ENCODE data around the gene SLAMF8.

Gene SLAMF8

DNA sequence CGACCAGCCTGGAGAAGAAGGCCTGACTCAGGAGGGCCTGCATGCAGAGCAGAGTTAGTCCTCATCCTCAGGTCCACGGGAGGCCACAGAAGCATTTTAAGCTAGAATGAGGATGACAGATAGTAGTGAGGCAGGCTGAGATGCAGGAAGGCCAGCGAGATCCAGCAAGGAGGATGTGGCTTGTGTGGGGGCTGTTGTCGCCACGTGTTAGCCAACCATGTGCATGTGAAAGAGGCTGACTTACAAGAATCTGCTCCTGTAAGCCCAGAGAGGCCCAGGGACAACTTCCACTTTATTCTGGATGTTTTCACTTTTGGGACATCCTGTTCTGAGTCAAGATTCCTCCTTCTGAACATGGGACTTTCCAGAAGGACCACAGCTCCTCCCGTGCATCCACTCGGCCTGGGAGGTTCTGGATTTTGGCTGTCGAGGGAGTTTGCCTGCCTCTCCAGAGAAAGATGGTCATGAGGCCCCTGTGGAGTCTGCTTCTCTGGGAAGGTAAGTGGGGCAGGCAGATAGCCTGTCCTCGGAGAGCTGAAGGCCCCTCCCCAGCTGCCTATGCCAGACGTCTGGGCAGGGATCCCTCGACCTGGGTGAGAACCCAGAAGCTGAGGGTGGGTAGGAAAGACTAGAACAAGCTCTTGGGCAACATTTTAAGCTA is at the start of gene SLAMF8:
Gene SLAMF8, plus strand, starts transcription at position 433 of the 661 bp plus-strand sequence. Its CDS starts 26 bp downstream, at position 459.
- Histone ChIP-seq H3K27me3 (ENCODE audit: insufficient read depth, low read depth, severe bottlenecking) (peaks cover 100% of the 10 kb centered on the region), H3K4me3 (ENCODE audit: low read depth, low read length) (no peak within 1 kb of the TSS), H3K27ac (no peak within 1 kb of the TSS), H3K9me3 (ENCODE audit: severe bottlenecking) (peaks cover 2% of the 10 kb centered on the region), H3K36me3 (no peaks in the 10 kb centered on the region)
- no peak for DNase-seq
- TF ChIP-seq, protein P1, sequence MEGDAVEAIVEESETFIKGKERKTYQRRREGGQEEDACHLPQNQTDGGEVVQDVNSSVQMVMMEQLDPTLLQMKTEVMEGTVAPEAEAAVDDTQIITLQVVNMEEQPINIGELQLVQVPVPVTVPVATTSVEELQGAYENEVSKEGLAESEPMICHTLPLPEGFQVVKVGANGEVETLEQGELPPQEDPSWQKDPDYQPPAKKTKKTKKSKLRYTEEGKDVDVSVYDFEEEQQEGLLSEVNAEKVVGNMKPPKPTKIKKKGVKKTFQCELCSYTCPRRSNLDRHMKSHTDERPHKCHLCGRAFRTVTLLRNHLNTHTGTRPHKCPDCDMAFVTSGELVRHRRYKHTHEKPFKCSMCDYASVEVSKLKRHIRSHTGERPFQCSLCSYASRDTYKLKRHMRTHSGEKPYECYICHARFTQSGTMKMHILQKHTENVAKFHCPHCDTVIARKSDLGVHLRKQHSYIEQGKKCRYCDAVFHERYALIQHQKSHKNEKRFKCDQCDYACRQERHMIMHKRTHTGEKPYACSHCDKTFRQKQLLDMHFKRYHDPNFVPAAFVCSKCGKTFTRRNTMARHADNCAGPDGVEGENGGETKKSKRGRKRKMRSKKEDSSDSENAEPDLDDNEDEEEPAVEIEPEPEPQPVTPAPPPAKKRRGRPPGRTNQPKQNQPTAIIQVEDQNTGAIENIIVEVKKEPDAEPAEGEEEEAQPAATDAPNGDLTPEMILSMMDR (IDR thresholded peaks at IDR 0.05; ENCODE audit: low read depth, low read length) = no peak

DNA sequence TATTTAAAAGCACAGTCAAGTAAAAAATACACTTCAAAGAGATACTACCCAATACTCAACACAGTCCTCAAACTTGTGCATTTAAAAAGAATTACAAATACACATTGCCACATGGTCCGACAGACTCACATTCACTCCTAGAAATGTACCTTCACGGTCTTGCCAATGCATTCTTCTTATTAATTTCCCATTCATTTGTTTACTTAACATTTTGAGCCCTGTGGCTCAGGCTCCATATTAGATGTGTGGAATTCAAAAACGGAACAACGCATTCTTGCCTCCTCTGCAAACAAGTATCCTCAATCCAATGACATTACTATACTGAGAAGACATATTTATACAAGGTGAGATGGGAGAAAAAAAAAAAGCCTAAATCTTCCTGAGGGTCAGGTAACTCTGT is 48.4 kb upstream of the SLAMF8 start:
- no peak overlapping the region for H3K27ac ChIP-seq

GRCh38 chr1:159779403-159779851 is 47.2 kb upstream of the SLAMF8 start:
- Histone ChIP-seq H3K27ac (no peak overlapping the region), H3K4me3 (ENCODE audit: low read depth, low read length) (no peak overlapping the region), H3K27me3 (ENCODE audit: insufficient read depth, low read depth, severe bottlenecking) (peaks cover 99% of the 10 kb centered on the region), H3K9me3 (ENCODE audit: severe bottlenecking) (peaks cover 16% of the 10 kb centered on the region), H3K36me3 (no peaks in the 10 kb centered on the region)
- TF ChIP-seq, protein P1 (IDR thresholded peaks at IDR 0.05; ENCODE audit: low read depth, low read length) = no peak
- DNase-seq = no peak

More for the DNA sequence above, 48.4 kb upstream of the SLAMF8 start:
- no peak for DNase-seq
- Histone ChIP-seq H3K9me3 (ENCODE audit: severe bottlenecking) (peaks cover 16% of the 10 kb centered on the region), H3K27me3 (ENCODE audit: insufficient read depth, low read depth, severe bottlenecking) (peaks cover 99% of the 10 kb centered on the region), H3K4me3 (ENCODE audit: low read depth, low read length) (no peak overlapping the region), H3K36me3 (no peaks in the 10 kb centered on the region)
- TF ChIP-seq, protein P1 (IDR thresholded peaks at IDR 0.05; ENCODE audit: low read depth, low read length) = no peak

DNA sequence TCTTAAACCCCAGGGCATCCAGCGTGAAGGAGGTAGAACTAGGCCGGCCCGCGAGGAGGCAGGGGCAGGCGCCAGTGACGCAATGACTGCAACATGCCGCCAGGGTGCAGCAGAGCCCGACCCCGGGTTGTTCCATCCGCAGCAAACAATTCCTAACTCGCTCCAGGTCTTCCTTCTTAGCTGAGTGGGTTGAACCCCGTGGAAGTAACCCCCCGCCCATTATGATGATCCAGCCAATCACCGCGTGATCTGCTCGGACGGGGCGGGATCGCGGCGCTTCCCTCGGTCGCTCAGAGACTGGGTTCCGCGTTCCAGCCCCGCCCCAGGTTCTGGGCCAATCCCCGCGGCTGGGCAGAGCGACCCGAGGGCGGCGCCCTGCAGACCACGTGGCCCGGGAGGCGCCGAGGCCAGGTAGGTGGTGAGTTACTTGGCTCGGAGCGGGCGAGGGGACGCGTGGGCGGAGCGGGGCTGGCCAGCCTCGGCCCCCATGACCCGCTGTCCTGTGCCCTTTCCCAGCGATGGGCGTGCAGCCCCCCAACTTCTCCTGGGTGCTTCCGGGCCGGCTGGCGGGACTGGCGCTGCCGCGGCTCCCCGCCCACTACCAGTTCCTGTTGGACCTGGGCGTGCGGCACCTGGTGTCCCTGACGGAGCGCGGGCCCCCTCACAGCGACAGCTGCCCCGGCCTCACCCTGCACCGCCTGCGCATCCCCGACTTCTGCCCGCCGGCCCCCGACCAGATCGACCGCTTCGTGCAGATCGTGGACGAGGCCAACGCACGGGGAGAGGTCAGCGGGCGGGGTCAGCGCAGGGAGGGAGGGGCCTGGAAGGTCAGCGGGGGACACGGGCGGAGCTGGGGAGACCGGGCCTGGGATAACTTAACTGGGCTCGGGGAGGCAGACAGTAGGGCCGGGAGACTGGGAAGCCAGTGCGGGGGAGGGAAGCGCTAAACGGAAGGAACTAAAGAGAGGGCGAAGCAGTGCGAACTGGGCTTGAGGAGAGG is 45.8 kb upstream of the SLAMF8 start, which contains the start of gene DUSP23:
Gene DUSP23, plus strand, starts transcription at position 380 of the 1,000 bp plus-strand sequence. Its CDS starts 139 bp downstream, at position 519.
- Histone ChIP-seq H3K27me3 (ENCODE audit: insufficient read depth, low read depth, severe bottlenecking) (peaks cover 99% of the 10 kb centered on the region), H3K4me3 (ENCODE audit: low read depth, low read length) (peak within 1 kb of the TSS; percentile 38), H3K27ac (no peak within 1 kb of the TSS)

GRCh38 chr1:159781992-159782391 is 44.7 kb upstream of the SLAMF8 start:
- TF ChIP-seq, protein P1 (IDR thresholded peaks at IDR 0.05; ENCODE audit: low read depth, low read length) = no peak
- Histone ChIP-seq H3K36me3 (no peaks in the 10 kb centered on the region), H3K4me3 (ENCODE audit: low read depth, low read length) (no peak overlapping the region), H3K9me3 (ENCODE audit: severe bottlenecking) (peaks cover 16% of the 10 kb centered on the region), H3K27me3 (ENCODE audit: insufficient read depth, low read depth, severe bottlenecking) (peaks cover 99% of the 10 kb centered on the region), H3K27ac (no peak overlapping the region)
- no peak for DNase-seq

More for the DNA sequence above, 45.8 kb upstream of the SLAMF8 start, which contains the start of gene DUSP23:
- no peaks in the 10 kb centered on the region for H3K36me3 ChIP-seq
- DNase-seq = peak; percentile 92
- H3K9me3 ChIP-seq (ENCODE audit: severe bottlenecking) = peaks cover 16% of the 10 kb centered on the region
- TF ChIP-seq, protein P1 (IDR thresholded peaks at IDR 0.05; ENCODE audit: low read depth, low read length) = peak; percentile 98
